GM12878 (cell line): ENCODE results near the gene ATXN2. TPM values are rescaled to one million over a fixed set of nuclear protein-coding genes. Genes with fewer than 3 reads are reported as not detected.

ENCODE experiments used
- ATF3 ChIP-seq: IDR thresholded peaks from 2 replicates; pipeline ENCODE4 v1.6.1; 2011; ENCODE audit warnings: low read depth, mild to moderate bottlenecking, low read length, moderate library complexity, borderline replicate concordance; ENCODE audit errors: extremely low read depth
- CTCF ChIP-seq, 3 experiments: IDR thresholded peaks in 2 of 3; conservative IDR thresholded peaks in 1 of 3; 2 replicates each; pipeline ENCODE4 v1.5.1; 2011; ENCODE audit warnings: low read depth in 3 of 3, low read length in 3 of 3, mild to moderate bottlenecking in 3 of 3, control low read depth in 2 of 3, moderate library complexity in 2 of 3, inconsistent platforms in 1 of 3, mixed read lengths in 1 of 3; ENCODE audit not compliant: control insufficient read depth in 2 of 3, insufficient read depth in 1 of 3; ENCODE audit errors: extremely low read depth in 1 of 3
- WRNIP1 ChIP-seq: IDR thresholded peaks from 2 replicates; pipeline ENCODE4 v1.6.1; 2011; ENCODE audit warnings: low read depth, low read length, improper control_type of control experiment, borderline replicate concordance
- ZBTB40 ChIP-seq: fragments of 450-650 bp; IDR thresholded peaks from 2 replicates; pipeline ENCODE4 v1.6.1; 2016; ENCODE audit warnings: mild to moderate bottlenecking, moderate library complexity, borderline replicate concordance
- polyA plus RNA-seq, 11 experiments: library from polyadenylated mRNA; depleted of rRNA in 4 of 11; unstranded in 6 of 11; stranded (reverse) in 5 of 11; fragments of >200 nt; fragmentation: Nextera tagmentation in 4 of 11; fragmentation: Illumina TruSeq in 1 of 11; extraction: Ambion mirVana in 4 of 11; extraction: Trizol in 1 of 11; gene quantifications; 1 replicate in 1 of 11; 2 replicates in 10 of 11; pipeline versions ENCODE4 v1.2.1 to v1.2.3, GENCODE V29; 2011 to 2016; ENCODE audit warnings: inconsistent platforms in 2 of 11, missing spikeins in 2 of 11, low read depth in 1 of 11
- total RNA-seq, 4 experiments: library from RNA; depleted of rRNA in 3 of 4; stranded (reverse); fragments of >200 nt in 3 of 4; fragmentation: Illumina TruSeq in 1 of 4; extraction: Trizol in 1 of 4; gene quantifications; 2 replicates each; pipeline versions ENCODE4 v1.2.1 to v1.2.3, GENCODE V29; 2013 to 2021

Gene ATXN2
- total and polyA plus RNA-seq, 10 of the 15 experiments (the other 5 are each of a cell fraction or from before 2014, with no cell fraction given): 8.8 to 31.5 (median 19.0) TPM

- TF ChIP-seq ATF3: no peak
- TF ChIP-seq WRNIP1: no peak
- no peak for TF ChIP-seq CTCF (IDR thresholded peaks at IDR 0.05 in 2 of 3, conservative IDR thresholded peaks at IDR 0.05 in 1 of 3; ENCODE audit: control insufficient read depth in 2 of 3, extremely low read depth in 1 of 3, insufficient read depth in 1 of 3, low read depth in 3 of 3, low read length in 3 of 3)
- TF ChIP-seq ZBTB40: no peak
These were observed 41.1 kb downstream of the ATXN2 start (continued) for GRCh38 chr12:111558107-111558376.
